Measurements from ENCODE around the gene NBAS.

NBAS gene

GRCh38 chr2:15560988-15561573 is at the start of gene NBAS:
TSS of gene NBAS (minus strand) at chr2:15561334. CDS start at chr2:15561304, 30 bp downstream.
- FAIRE-seq: peak; percentile 78

DNA sequence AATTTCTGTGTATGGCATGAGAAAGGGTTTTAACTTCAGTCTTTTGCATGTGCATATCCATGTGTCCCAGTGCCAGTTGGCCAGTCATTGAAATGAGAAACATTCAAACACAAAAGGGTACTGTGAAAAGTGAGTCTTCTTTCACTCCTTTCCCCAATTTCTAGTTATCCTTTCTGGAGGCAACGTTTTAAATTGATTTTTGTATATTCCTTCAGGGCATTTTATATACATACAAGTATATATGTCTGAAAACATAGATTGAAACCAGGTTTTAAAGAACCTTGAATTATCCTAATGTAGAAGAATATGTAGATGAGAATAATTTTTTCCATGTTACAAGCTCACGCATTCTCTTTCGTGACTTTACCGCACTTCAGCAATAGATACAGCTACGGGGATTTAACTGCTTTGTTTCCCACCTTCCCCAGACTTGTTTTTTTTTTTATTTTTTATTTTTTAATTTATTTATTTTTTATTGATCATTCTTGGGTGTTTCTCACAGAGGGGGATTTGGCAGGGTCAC is 49.4 kb upstream of the NBAS start:
- no peak for FAIRE-seq

- no peak for FAIRE-seq
Observed at GRCh38 chr2:15609341-15610042, 48.4 kb upstream of the NBAS start.

DNA sequence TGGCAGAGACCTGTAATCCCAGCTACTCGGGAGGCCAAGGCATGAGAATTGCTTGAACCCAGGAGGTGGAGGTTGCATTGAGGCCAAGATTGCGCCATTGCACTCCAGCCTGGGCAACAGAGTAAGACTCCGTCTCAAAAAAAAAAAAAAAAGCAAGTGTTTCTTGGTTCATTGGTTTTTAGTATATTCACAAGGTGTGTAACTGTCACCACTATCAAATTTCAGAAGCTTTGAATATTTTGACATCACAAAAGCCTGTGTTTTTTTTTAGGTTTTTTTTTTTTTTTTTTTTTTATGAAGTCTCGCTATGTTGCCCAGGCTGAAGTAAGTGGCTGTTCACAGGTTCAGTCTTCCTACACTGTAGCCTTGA is 47.2 kb upstream of the NBAS start:
- FAIRE-seq: no peak

GRCh38 chr2:15607709-15608391 is 46.7 kb upstream of the NBAS start:
- no peak for FAIRE-seq

DNA sequence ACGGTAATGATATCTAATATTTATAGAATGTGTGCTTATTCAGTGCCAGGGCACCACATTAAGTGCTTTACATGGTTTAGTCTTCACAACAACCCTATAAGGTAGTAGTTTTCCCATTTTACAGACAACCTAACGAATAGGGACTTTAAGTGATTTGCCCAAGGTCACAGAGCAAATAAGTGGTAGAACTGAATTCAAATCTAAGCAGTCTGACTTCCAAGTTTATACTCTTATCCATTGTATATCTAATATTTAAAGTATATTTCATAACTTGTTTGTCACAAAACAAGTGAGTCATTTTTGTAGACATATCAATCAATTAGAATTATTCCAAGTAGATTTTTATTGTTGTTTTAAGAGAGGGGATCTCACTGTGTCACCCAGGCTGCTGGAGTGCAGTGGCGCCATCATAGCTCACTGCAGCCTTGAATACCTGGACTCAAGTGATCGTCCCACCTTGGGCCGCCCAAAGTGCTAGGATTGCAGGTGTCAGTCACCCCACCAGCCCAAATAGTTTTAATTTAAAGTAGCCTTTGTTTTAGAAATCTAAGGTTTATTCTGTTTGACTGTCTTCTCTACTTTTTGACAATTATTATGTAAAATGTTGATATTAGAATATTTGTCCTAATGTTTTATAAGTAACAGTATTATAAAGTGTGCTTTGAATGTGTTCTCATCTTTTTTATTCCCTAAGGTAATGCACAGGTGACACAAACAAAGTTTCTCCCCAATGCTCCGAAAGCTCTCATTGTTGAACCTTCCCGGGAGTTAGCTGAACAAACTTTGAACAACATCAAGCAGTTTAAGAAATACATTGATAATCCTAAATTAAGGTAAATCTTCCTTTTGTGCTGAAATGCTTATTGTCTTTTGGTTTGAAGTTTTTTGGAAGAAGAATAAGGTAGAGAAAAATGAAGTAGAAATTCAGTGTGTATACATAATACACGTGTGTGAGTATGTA is 45.6 kb upstream of the NBAS start:
- FAIRE-seq: no peak

GRCh38 chr2:15605721-15606120 is 44.6 kb upstream of the NBAS start:
- FAIRE-seq: no peak

- FAIRE-seq: no peak
Observed at GRCh38 chr2:15603948-15604347, 42.8 kb upstream of the NBAS start.

GRCh38 chr2:15603044-15603765 is 42.1 kb upstream of the NBAS start:
- no peak for FAIRE-seq

- FAIRE-seq: no peak
Observed at GRCh38 chr2:15602393-15602792, 41.3 kb upstream of the NBAS start.

DNA sequence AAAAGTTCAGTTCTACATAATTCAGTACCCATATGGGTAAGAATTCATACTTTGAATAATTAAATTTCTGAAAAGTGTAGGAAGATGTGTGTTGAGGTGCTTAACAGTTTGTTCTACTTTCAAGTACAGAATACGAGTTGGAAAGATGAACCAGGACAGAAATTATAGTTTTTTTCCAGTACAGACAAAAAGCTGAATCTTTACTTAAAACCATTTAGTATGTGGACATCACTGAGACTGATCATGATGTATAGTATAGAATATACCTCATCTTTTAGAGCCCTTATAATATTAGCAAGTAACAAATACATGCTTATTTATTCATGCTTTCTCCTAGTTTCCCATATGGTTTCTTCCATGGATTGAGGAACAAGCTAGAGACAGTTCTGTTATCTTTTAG is 40.5 kb upstream of the NBAS start:
- FAIRE-seq: peak; percentile 27

GRCh38 chr2:15599994-15600393 is 38.9 kb upstream of the NBAS start:
- no peak for FAIRE-seq

GRCh38 chr2:15596968-15597367 is 35.8 kb upstream of the NBAS start:
- FAIRE-seq: no peak

- FAIRE-seq: no peak
Observed at GRCh38 chr2:15596350-15596749, 35.2 kb upstream of the NBAS start.

DNA sequence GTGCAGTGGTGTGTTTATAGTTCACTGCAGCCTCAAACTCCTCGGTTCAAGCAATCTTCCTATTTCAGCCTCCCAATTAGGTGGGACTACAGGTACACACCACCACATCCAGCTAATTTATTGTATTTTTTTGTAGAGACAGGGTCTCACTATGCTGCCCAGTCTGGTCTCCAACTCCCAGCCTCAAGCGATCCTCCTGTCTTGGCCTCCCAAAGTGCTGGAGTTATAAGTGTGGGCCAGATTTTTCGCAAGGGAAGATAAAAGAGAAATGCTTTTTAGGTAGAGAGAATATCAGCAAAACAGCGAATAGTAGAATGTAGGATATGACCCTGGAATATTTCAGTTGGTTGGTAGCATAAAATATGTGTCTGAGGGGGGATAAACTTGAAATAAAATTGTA is 34.8 kb upstream of the NBAS start:
- no peak for FAIRE-seq

DNA sequence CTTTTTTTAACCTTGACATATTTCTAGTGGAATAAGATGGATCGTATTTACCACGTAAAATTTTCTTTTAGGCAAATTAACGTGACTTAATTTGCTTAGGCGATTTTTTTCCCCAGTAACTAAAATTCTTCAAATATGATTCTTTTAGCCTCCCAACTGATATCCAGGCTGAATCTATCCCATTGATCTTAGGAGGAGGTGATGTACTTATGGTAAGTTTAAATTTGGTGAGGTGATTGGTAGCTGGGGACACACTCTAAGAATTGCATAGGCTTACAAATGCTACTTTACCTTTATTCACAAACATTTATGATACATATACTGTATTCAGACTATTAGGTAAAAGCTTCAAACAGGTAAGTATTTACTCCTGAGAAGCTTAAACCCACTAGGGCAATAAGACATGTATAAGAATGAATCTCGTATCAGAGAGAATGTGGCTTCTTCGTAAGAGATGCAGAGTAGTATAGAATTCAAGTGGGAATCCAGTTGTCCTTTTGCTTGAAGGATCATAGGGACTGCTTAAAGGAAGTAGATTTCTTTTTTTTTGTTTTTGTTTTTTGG is 34.3 kb upstream of the NBAS start:
- FAIRE-seq: no peak

- no peak for FAIRE-seq
Observed at GRCh38 chr2:15594291-15595256, 33.4 kb upstream of the NBAS start.

- no peak for FAIRE-seq
Observed at GRCh38 chr2:15593327-15593705, 32.2 kb upstream of the NBAS start.

GRCh38 chr2:15591692-15592463 is 30.7 kb upstream of the NBAS start, which contains the start of gene DDX1:
TSS of gene DDX1 (plus strand) at chr2:15591868. CDS start at chr2:15591934, 66 bp downstream.
- no peak for FAIRE-seq

GRCh38 chr2:15591373-15591691 is 30.2 kb upstream of the NBAS start:
- FAIRE-seq: no peak

Measured in islet of Langerhans (tissue), 1 donor.